ENCODE data around the gene SREBF2.

SREBF2 gene

GRCh38 chr22:41836551-41836950 lies 3.6 kb downstream of the SREBF2 start:
- Histone ChIP-seq H3K4me3 (ENCODE audit: low read length, poor library complexity, severe bottlenecking) (peak overlapping the region; percentile 65), H3K9me2 (replicated peaks; ENCODE audit: low read depth, low read length) (no peaks in the 10 kb centered on the region), H3K9ac (ENCODE audit: low read depth, low read length, poor library complexity, severe bottlenecking) (peak overlapping the region; percentile 52), H2AFZ (ENCODE audit: low read length) (no peak overlapping the region), H3K27me3 (ENCODE audit: insufficient read depth, low read length, poor library complexity, severe bottlenecking) (no peaks in the 10 kb centered on the region), H4K20me1 (ENCODE audit: insufficient read depth, low read length, poor library complexity, severe bottlenecking) (peaks cover 72% of the 10 kb centered on the region), H3K79me2 (ENCODE audit: insufficient read depth, low read length) (peaks cover 95% of the 10 kb centered on the region), H3F3A (ENCODE audit: low read depth) (no peaks in the 10 kb centered on the region), H3K36me3 (ENCODE audit: insufficient read depth, low read length) (peaks cover 17% of the 10 kb centered on the region; the same call in 1 of the 2 replicates), H3K4me2 (ENCODE audit: low read depth, low read length, poor library complexity, severe bottlenecking) (peak overlapping the region; percentile 97), H3K9me3 (ENCODE audit: insufficient read depth, low read depth, low read length) (no peaks in the 10 kb centered on the region), H3K4me1 (ENCODE audit: insufficient read depth, low read length, poor library complexity, severe bottlenecking) (peaks cover 65% of the 10 kb centered on the region)
- TF ChIP-seq CTCF (conservative IDR thresholded peaks at IDR 0.05; ENCODE audit: low read length) (no peak), EZH2phosphoT487 (IDR thresholded peaks at IDR 0.05; ENCODE audit: borderline replicate concordance) (no peak)

- no peaks in the 10 kb centered on the region for H3K9me3 ChIP-seq (ENCODE audit: insufficient read depth, low read depth, low read length)
- peaks cover 71% of the 10 kb centered on the region for H3K4me1 ChIP-seq (ENCODE audit: insufficient read depth, low read length, poor library complexity, severe bottlenecking)
- no peak for TF ChIP-seq CTCF (conservative IDR thresholded peaks at IDR 0.05; ENCODE audit: low read length)
- TF ChIP-seq EZH2phosphoT487 (IDR thresholded peaks at IDR 0.05; ENCODE audit: borderline replicate concordance): no peak
- H3K27me3 ChIP-seq (ENCODE audit: insufficient read depth, low read length, poor library complexity, severe bottlenecking): no peaks in the 10 kb centered on the region
- H4K20me1 ChIP-seq (ENCODE audit: insufficient read depth, low read length, poor library complexity, severe bottlenecking): peaks cover 90% of the 10 kb centered on the region
- no peaks in the 10 kb centered on the region for H3K9me2 ChIP-seq (replicated peaks; ENCODE audit: low read depth, low read length)
- H3K9ac ChIP-seq (ENCODE audit: low read depth, low read length, poor library complexity, severe bottlenecking): peak overlapping the region; percentile 62
- peaks cover 99% of the 10 kb centered on the region for H3K79me2 ChIP-seq (ENCODE audit: insufficient read depth, low read length)
- no peak overlapping the region for H2AFZ ChIP-seq (ENCODE audit: low read length)
- H3K4me2 ChIP-seq (ENCODE audit: low read depth, low read length, poor library complexity, severe bottlenecking): peak overlapping the region; percentile 76
- peaks cover 25% of the 10 kb centered on the region; the same call in 1 of the 2 replicates for H3K36me3 ChIP-seq (ENCODE audit: insufficient read depth, low read length)
- H3F3A ChIP-seq (ENCODE audit: low read depth): no peaks in the 10 kb centered on the region
- peak overlapping the region; percentile 54 for H3K4me3 ChIP-seq (ENCODE audit: low read length, poor library complexity, severe bottlenecking)
Measured at GRCh38 chr22:41838842-41839618, 6.1 kb downstream of the SREBF2 start.

- Histone ChIP-seq H3K27me3 (ENCODE audit: insufficient read depth, low read length, poor library complexity, severe bottlenecking) (no peaks in the 10 kb centered on the region), H3K4me1 (ENCODE audit: insufficient read depth, low read length, poor library complexity, severe bottlenecking) (peaks cover 75% of the 10 kb centered on the region), H3K4me2 (ENCODE audit: low read depth, low read length, poor library complexity, severe bottlenecking) (peak overlapping the region; percentile 76), H4K20me1 (ENCODE audit: insufficient read depth, low read length, poor library complexity, severe bottlenecking) (peaks cover 92% of the 10 kb centered on the region), H3F3A (ENCODE audit: low read depth) (no peaks in the 10 kb centered on the region), H3K9ac (ENCODE audit: low read depth, low read length, poor library complexity, severe bottlenecking) (peak overlapping the region; percentile 62), H3K36me3 (ENCODE audit: insufficient read depth, low read length) (peaks cover 25% of the 10 kb centered on the region; the same call in 1 of the 2 replicates), H3K4me3 (ENCODE audit: low read length, poor library complexity, severe bottlenecking) (peak overlapping the region; percentile 51), H2AFZ (ENCODE audit: low read length) (no peak overlapping the region), H3K9me3 (ENCODE audit: insufficient read depth, low read depth, low read length) (no peaks in the 10 kb centered on the region), H3K9me2 (replicated peaks; ENCODE audit: low read depth, low read length) (no peaks in the 10 kb centered on the region), H3K79me2 (ENCODE audit: insufficient read depth, low read length) (peaks cover 99% of the 10 kb centered on the region)
- TF ChIP-seq EZH2phosphoT487 (IDR thresholded peaks at IDR 0.05; ENCODE audit: borderline replicate concordance) (no peak), CTCF (conservative IDR thresholded peaks at IDR 0.05; ENCODE audit: low read length) (no peak)
Measured at GRCh38 chr22:41840216-41840615, 7.3 kb downstream of the SREBF2 start.

Measured in Loucy (cell line).